GM12878 (cell line): Measurements from ENCODE around the gene CKMT2. TPM values are rescaled to one million over a fixed set of nuclear protein-coding genes. Genes with fewer than 3 reads are reported as not detected.

Experiments used
- ATAC-seq: fragments of 200-7000 bp; cut with Tn5 transposase; 3 replicates; pipeline ENCODE4 v1.9.1; 2020; ENCODE audit warnings: mild to moderate bottlenecking, moderate library complexity
- BruUV-seq: library from RNA; stranded (reverse); fragments of 400-500 nt; replicated peaks from 2 replicates; lab custom pipeline; 2021; lab: Mats Ljungman, UMichigan
- CTCF ChIA-PET: fragments of 300-600 bp; sonication (Branson Sonifier 250); formaldehyde crosslinking; extraction: SDS; loops from one replicate; lab custom pipeline; 2021; ENCODE audit warnings: inconsistent platforms; lab: Yijun Ruan, JAX
- POLR2A ChIA-PET: fragments of 350-600 bp; formaldehyde crosslinking; extraction: SDS; loops from one replicate; lab custom pipeline; 2021; ENCODE audit warnings: inconsistent platforms; lab: Charles Lee
- RAD21 ChIA-PET: fragments of 300-600 bp; sonication (Branson Sonifier 250); formaldehyde crosslinking; loops from one replicate; lab custom pipeline; 2023; ENCODE audit warnings: antibody characterized with exemption; ENCODE audit not compliant: unreplicated experiment; lab: Charles Lee
- SMC1A ChIA-PET: fragments of 300-600 bp; sonication (Branson Sonifier 250); formaldehyde crosslinking; loops from one replicate; lab custom pipeline; 2023; ENCODE audit not compliant: unreplicated experiment, uncharacterized antibody; lab: Charles Lee
- DNase-seq: peaks from one replicate; pipeline ENCODE4 v3.0.0-alpha.2; 2011; ENCODE audit warnings: low read depth, low spot score
- FAIRE-seq: peaks from 3 replicates; lab custom pipeline; 2011; peaks lifted over from hg19 to GRCh38; lab: Jason Lieb, UNC
- H2AFZ ChIP-seq: 2 replicates; pipeline ENCODE4 v1.6.0; 2011; ENCODE audit warnings: low read depth, low read length, control low read depth; ENCODE audit not compliant: control insufficient read depth
- H3K27ac ChIP-seq: 2 replicates; pipeline ENCODE4 v1.5.1; 2011; ENCODE audit warnings: control low read depth; ENCODE audit not compliant: control insufficient read depth, insufficient read depth
- H3K27me3 ChIP-seq, 2 experiments: replicated peaks in 1 of 2; 2 replicates each; pipeline versions ENCODE4 v1.6.0 to v1.6.1; 2011; ENCODE audit warnings: low read length in 1 of 2; ENCODE audit not compliant: control insufficient read depth in 2 of 2, insufficient read depth in 2 of 2
- H3K36me3 ChIP-seq, 2 experiments: 2 replicates each; pipeline ENCODE4 v1.5.1; 2011; ENCODE audit warnings: low read length in 1 of 2; ENCODE audit not compliant: control insufficient read depth in 2 of 2, insufficient read depth in 2 of 2
- H3K4me1 ChIP-seq: 2 replicates; pipeline ENCODE4 v1.6.1; 2011; ENCODE audit warnings: mild to moderate bottlenecking, low read length, moderate library complexity, mixed read lengths; ENCODE audit not compliant: control insufficient read depth, insufficient read depth
- H3K4me2 ChIP-seq: 2 replicates; pipeline ENCODE4 v1.6.0; 2011; ENCODE audit warnings: control low read depth; ENCODE audit not compliant: control insufficient read depth, insufficient read depth
- H3K4me3 ChIP-seq: fragments of 200-600 bp; sonication (generic); 2 replicates; pipeline ENCODE4 v1.5.1; 2016
- H3K79me2 ChIP-seq: 2 replicates; pipeline ENCODE4 v1.6.0; 2011; ENCODE audit warnings: low read length; ENCODE audit not compliant: control insufficient read depth, insufficient read depth
- H3K9ac ChIP-seq: 2 replicates; pipeline ENCODE4 v1.8.0; 2011; ENCODE audit warnings: low read length, control low read depth, mixed read lengths; ENCODE audit not compliant: control insufficient read depth, insufficient read depth
- H3K9me3 ChIP-seq: replicated peaks from 3 replicates; pipeline ENCODE4 v1.5.1; 2011; ENCODE audit warnings: mild to moderate bottlenecking, low read length; ENCODE audit not compliant: control insufficient read depth, insufficient read depth
- H4K20me1 ChIP-seq: 2 replicates; pipeline ENCODE4 v1.6.0; 2011; ENCODE audit not compliant: control insufficient read depth, insufficient read depth
- ATF7 ChIP-seq: fragments of 450-650 bp; IDR thresholded peaks from 2 replicates; pipeline ENCODE4 v1.6.1; 2016; ENCODE audit warnings: low read depth, mild to moderate bottlenecking
- BCL3 ChIP-seq: IDR thresholded peaks from 2 replicates; pipeline ENCODE4 v1.6.1; 2011; ENCODE audit warnings: borderline replicate concordance, low read depth, mild to moderate bottlenecking, moderate library complexity, low read length; ENCODE audit not compliant: insufficient read depth, poor library complexity, severe bottlenecking
- CBX5 ChIP-seq: sonication (generic); IDR thresholded peaks from 2 replicates; pipeline ENCODE4 v1.6.1; 2016; ENCODE audit warnings: low read depth, moderate library complexity, mild to moderate bottlenecking, inconsistent platforms
- CHD4 ChIP-seq: fragments of 200-600 bp; sonication (generic); IDR thresholded peaks from 2 replicates; pipeline ENCODE4 v1.6.1; 2016; ENCODE audit warnings: mild to moderate bottlenecking
- EP300 ChIP-seq, 2 experiments: fragments of 150-350 bp in 1 of 2; IDR thresholded peaks; 2 replicates each; pipeline ENCODE4 v1.6.1; 2011 to 2012; ENCODE audit warnings: low read depth in 2 of 2, low read length in 2 of 2, borderline replicate concordance in 1 of 2, improper control_type of control experiment in 1 of 2, inconsistent platforms in 1 of 2; ENCODE audit not compliant: control insufficient read depth in 1 of 2
- JUNB ChIP-seq: IDR thresholded peaks from 2 replicates; pipeline ENCODE4 v1.6.1; 2016; ENCODE audit warnings: antibody characterized with exemption, mild to moderate bottlenecking
- LARP7 ChIP-seq: fragments of 450-650 bp; IDR thresholded peaks from 2 replicates; pipeline ENCODE4 v1.6.1; 2017; ENCODE audit warnings: mild to moderate bottlenecking
- RBBP5 ChIP-seq: fragments of 200-600 bp; sonication (generic); conservative IDR thresholded peaks from 2 replicates; pipeline ENCODE4 v1.6.1; 2016
- RELB ChIP-seq: fragments of 450-650 bp; IDR thresholded peaks from 2 replicates; pipeline ENCODE4 v1.6.1; 2017; ENCODE audit warnings: low read depth, mild to moderate bottlenecking, moderate library complexity
- SRF ChIP-seq, 2 experiments: IDR thresholded peaks; 2 replicates each; pipeline ENCODE4 v1.6.1; 2011; ENCODE audit warnings: low read depth in 2 of 2, low read length in 2 of 2, mild to moderate bottlenecking in 1 of 2, moderate library complexity in 1 of 2
- USF1 ChIP-seq: IDR thresholded peaks from 2 replicates; pipeline ENCODE4 v1.6.1; 2011; ENCODE audit warnings: borderline replicate concordance, low read depth, mild to moderate bottlenecking, moderate library complexity, mixed read lengths, low read length; ENCODE audit not compliant: insufficient read depth; ENCODE audit errors: extremely low read length
- WGBS: methylation state at CpG from one replicate; pipeline ENCODE4 v1.1.6; 2016; ENCODE audit warnings: low lambda C conversion rate; ENCODE audit not compliant: insufficient replicate concordance, insufficient coverage; ENCODE audit errors: missing lambda C conversion rate; 5-methylcytosine and 5-hydroxymethylcytosine counted together
- in situ Hi-C: fragments of 300-500 bp; cut with MboI; formaldehyde crosslinking; loops from 9 replicates; pipeline ENCODE4 v1.14.3; 2018; ENCODE audit warnings: mixed read lengths
- intact Hi-C: fragments of 100-400 bp; cut with micrococcal nuclease; formaldehyde crosslinking; loops from one replicate; pipeline ENCODE4 v1.14.2; 2022; ENCODE audit not compliant: unreplicated experiment
- polyA plus RNA-seq, 11 experiments: library from polyadenylated mRNA; depleted of rRNA in 4 of 11; unstranded in 6 of 11; stranded (reverse) in 5 of 11; fragments of >200 nt; fragmentation: Nextera tagmentation in 4 of 11; fragmentation: Illumina TruSeq in 1 of 11; extraction: Ambion mirVana in 4 of 11; extraction: Trizol in 1 of 11; gene quantifications; 1 replicate in 1 of 11; 2 replicates in 10 of 11; pipeline versions ENCODE4 v1.2.1 to v1.2.3, GENCODE V29; 2011 to 2016; ENCODE audit warnings: inconsistent platforms in 2 of 11, missing spikeins in 2 of 11, low read depth in 1 of 11
- total RNA-seq, 4 experiments: library from RNA; depleted of rRNA in 3 of 4; stranded (reverse); fragments of >200 nt in 3 of 4; fragmentation: Illumina TruSeq in 1 of 4; extraction: Trizol in 1 of 4; gene quantifications; 2 replicates each; pipeline versions ENCODE4 v1.2.1 to v1.2.3, GENCODE V29; 2013 to 2021

CKMT2 gene
- total and polyA plus RNA-seq, 10 of the 15 experiments (the other 5 are each of a cell fraction or from before 2014, with no cell fraction given) = 0.70 to 1.2 TPM; not detected in 8

- TF ChIP-seq CHD4 (no peak), RBBP5 (no peak), CBX5 (no peak), LARP7 (no peak), JUNB (no peak), USF1 (no peak), RELB (no peak), SRF (IDR thresholded peaks at IDR 0.05; ENCODE audit: low read depth in 2 of 2, low read length in 2 of 2) (no peak), EP300 (IDR thresholded peaks at IDR 0.05; ENCODE audit: borderline replicate concordance in 1 of 2, control insufficient read depth in 1 of 2, low read depth in 2 of 2, low read length in 2 of 2) (no peak), BCL3 (no peak), ATF7 (no peak)
- Histone ChIP-seq H3K27me3 (no peaks in the 10 kb centered on the region), H3K9ac (no peak overlapping the region), H3K4me1 (no peaks in the 10 kb centered on the region), H3K9me3 (no peaks in the 10 kb centered on the region), H3K79me2 (no peaks in the 10 kb centered on the region), H4K20me1 (no peaks in the 10 kb centered on the region), H3K4me2 (no peak overlapping the region), H3K36me3 (no peaks in the 10 kb centered on the region), H3K4me3 (no peak overlapping the region), H2AFZ (no peak overlapping the region), H3K27ac (no peak overlapping the region)
- in situ Hi-C loops (no loop called here), intact Hi-C loops (no loop called here)
- POLR2A ChIA-PET = no interaction called here
- 47% methylated on average over 1 of the region's 1 CpG for WGBS
- CTCF ChIA-PET = interaction anchor here (1.0 to 4.0 kb wide), 4 partner anchors 11 to 648 kb away, joined by 3 to 31 read pairs (median 8); partner anchors contain the start of gene ZCCHC9
- no peak for ATAC-seq
- no TSS peak for BruUV-seq
- RAD21 ChIA-PET = no interaction called here
- DNase-seq = no peak
- no peak for FAIRE-seq
- SMC1A ChIA-PET = interaction anchor here (1.1 to 3.2 kb wide), 2 partner anchors 7 to 95 kb away, joined by 5 to 11 read pairs; no protein-coding TSS in a partner anchor
Observed at GRCh38 chr5:81204205-81204604, 28.9 kb upstream of the CKMT2 start.
